ENCODE measurements around the gene RGL2. TPM values are rescaled to one million over a fixed set of nuclear protein-coding genes. Genes with fewer than 3 reads are reported as not detected.
A peak's percentile ranks its signal among the peaks of the same experiment; 100 is the strongest.

The RGL2 gene
- total and polyA plus RNA-seq, 2 of the 13 experiments (the other 11 are each of a cell fraction or from before 2014, with no cell fraction given): 22.9 to 47.4 TPM

DNA sequence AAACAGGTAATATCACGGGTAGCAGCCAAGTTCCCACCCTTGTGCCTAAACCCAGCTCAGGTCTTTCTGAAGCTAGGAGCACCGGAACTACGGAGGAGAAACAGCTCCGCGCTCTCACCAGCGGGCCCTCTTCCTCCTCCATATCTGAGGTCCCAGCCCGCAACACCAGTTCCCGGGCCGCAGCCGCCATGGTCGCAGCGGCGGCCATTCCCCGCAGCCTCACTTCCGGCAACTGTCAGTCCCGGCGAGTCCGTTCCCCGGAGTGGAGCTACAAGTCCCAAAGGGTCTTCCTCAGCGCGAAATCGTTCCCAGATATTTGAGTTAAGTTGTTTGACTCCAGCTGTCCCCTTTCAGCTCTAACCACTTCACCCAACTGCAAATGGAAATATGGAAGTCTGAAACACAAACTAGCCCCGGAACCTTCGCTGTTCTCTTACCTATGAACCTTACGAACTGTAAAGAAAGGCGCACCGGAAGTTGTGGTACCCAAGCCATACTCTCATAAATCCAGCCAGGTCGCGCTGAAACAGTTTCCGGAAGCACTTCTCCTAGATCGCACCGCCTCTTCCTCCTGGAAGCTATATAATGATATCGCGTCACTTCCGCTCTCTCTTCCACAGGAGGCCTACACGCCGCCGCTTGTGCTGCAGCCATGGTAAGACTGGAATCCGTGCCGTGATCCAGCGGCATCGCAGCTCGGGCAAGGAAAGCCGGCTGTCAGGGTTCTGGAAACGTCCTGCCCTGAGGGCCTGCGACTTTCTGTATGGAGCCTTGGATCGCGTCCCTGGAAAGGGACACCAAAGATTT, 27.1 kb downstream of the RGL2 start, which contains the start of the genes RPS18 and VPS52:
TSS of gene RPS18 (plus strand) at position 608 of the 807 bp plus-strand sequence. CDS start at position 653, 45 bp downstream.
TSS of gene VPS52 (minus strand) at position 409 of the 807 bp plus-strand sequence. CDS start at position 208, 201 bp downstream.
- in situ Hi-C loops (cut with HindIII; ENCODE audit: extremely low pct_ligation_motif_present, low pct_unique_long_range_greater_than_20kb): no loop called here
- POLR2A ChIA-PET: interaction anchor here (0.7 to 3.9 kb wide), 32 partner anchors 9 to 1094 kb away, joined by 3 to 94 read pairs (median 7); partner anchors contain the start of genes CUTA, HSD17B8, PFDN6 and PHF1
- TF ChIP-seq, protein P1, sequence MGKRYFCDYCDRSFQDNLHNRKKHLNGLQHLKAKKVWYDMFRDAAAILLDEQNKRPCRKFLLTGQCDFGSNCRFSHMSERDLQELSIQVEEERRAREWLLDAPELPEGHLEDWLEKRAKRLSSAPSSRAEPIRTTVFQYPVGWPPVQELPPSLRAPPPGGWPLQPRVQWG (CRISPR knock-in tag; IDR thresholded peaks at IDR 0.05; ENCODE audit: borderline replicate concordance, low read depth): no peak
- TF ChIP-seq TRIM24 (CRISPR knock-in tag; IDR thresholded peaks at IDR 0.05) (no peak), MXD4 (CRISPR knock-in tag; IDR thresholded peaks at IDR 0.05) (peak; percentile 97), SALL2 (CRISPR knock-in tag; IDR thresholded peaks at IDR 0.05) (peak; percentile 88; the same call in 1 of the 2 replicates), CREB1 (IDR thresholded peaks at IDR 0.05) (peak; percentile 93), CREB1 (CRISPR knock-in tag; IDR thresholded peaks at IDR 0.05) (peak; percentile 98)
- TF ChIP-seq, protein P2, sequence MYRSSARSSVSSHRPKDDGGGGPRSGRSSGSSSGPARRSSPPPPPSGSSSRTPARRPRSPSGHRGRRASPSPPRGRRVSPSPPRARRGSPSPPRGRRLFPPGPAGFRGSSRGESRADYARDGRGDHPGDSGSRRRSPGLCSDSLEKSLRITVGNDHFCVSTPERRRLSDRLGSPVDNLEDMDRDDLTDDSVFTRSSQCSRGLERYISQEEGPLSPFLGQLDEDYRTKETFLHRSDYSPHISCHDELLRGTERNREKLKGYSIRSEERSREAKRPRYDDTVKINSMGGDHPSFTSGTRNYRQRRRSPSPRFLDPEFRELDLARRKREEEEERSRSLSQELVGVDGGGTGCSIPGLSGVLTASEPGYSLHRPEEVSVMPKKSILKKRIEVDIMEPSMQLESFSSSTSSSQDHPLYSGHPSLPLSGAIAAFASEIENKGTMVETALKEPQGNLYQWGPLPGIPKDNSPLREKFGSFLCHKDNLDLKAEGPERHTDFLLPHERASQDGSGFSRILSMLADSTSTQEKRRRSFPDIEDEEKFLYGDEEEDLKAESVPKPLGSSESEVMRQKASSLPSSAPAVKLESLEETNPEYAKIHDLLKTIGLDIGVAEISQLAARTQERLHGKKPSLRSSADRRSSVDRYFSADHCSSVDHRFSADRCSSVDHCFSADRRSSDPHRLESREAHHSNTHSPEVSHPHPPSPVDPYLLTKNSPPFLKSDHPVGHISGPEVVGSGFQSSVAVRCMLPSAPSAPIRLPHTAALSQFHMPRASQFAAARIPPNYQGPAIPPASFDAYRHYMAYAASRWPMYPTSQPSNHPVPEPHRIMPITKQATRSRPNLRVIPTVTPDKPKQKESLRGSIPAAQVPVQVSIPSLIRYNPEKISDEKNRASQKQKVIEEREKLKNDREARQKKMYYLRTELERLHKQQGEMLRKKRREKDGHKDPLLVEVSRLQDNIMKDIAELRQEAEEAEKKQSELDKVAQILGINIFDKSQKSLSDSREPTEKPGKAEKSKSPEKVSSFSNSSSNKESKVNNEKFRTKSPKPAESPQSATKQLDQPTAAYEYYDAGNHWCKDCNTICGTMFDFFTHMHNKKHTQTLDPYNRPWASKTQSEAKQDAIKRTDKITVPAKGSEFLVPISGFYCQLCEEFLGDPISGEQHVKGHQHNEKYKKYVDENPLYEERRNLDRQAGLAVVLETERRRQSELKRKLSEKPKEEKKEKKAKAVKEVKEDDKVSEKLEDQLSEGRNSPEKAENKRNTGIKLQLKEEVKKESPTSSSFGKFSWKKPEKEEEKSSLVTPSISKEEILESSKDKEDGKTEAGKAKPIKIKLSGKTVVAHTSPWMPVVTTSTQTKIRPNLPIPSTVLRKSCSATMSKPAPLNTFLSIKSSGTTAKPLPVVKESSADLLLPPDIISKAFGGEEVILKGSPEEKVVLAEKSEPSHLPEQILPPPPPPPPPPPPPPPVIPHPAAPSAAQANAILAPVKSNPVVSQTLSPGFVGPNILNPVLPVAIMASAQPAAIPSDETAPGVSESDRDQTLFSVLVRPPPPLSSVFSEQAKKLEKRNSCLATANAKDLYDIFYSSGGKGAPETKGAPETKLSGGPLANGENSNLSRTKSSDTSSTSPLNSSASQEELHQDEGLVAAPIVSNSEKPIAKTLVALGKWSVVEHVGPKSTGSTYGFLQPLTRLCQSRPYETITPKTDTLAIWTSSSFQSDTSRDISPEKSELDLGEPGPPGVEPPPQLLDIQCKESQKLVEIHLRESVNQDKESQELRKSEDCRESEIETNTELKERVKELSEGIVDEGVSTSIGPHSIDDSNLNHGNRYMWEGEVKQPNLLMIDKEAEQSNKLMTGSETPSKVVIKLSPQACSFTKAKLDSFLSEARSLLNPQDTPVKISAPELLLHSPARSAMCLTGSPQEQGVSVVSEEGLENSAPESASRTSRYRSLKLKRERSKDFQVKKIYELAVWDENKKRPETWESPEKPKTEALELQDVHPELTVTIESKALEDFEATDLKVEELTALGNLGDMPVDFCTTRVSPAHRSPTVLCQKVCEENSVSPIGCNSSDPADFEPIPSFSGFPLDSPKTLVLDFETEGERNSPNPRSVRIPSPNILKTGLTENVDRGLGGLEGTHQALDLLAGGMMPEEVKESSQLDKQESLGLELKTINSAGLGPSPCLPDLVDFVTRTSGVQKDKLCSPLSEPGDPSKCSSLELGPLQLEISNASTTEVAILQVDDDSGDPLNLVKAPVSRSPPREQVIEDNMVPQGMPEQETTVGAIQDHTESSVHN (CRISPR knock-in tag; IDR thresholded peaks at IDR 0.05): 0 out of 2 replicates have a peak, but pooled peaks have one; percentile 21
- TF ChIP-seq, protein P3, sequence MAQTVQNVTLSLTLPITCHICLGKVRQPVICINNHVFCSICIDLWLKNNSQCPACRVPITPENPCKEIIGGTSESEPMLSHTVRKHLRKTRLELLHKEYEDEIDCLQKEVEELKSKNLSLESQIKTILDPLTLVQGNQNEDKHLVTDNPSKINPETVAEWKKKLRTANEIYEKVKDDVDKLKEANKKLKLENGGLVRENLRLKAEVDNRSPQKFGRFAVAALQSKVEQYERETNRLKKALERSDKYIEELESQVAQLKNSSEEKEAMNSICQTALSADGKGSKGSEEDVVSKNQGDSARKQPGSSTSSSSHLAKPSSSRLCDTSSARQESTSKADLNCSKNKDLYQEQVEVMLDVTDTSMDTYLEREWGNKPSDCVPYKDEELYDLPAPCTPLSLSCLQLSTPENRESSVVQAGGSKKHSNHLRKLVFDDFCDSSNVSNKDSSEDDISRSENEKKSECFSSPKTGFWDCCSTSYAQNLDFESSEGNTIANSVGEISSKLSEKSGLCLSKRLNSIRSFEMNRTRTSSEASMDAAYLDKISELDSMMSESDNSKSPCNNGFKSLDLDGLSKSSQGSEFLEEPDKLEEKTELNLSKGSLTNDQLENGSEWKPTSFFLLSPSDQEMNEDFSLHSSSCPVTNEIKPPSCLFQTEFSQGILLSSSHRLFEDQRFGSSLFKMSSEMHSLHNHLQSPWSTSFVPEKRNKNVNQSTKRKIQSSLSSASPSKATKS (CRISPR knock-in tag; IDR thresholded peaks at IDR 0.05): no peak
- TF ChIP-seq, protein P4, sequence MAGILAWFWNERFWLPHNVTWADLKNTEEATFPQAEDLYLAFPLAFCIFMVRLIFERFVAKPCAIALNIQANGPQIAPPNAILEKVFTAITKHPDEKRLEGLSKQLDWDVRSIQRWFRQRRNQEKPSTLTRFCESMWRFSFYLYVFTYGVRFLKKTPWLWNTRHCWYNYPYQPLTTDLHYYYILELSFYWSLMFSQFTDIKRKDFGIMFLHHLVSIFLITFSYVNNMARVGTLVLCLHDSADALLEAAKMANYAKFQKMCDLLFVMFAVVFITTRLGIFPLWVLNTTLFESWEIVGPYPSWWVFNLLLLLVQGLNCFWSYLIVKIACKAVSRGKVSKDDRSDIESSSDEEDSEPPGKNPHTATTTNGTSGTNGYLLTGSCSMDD (CRISPR knock-in tag; IDR thresholded peaks at IDR 0.05): no peak

More for the DNA sequence above, 27.1 kb downstream of the RGL2 start, which contains the start of the genes RPS18 and VPS52:
- H4K20me1 ChIP-seq (ENCODE audit: insufficient read depth, low read length): peaks cover 33% of the 10 kb centered on the region
- ATAC-seq (peak; percentile 92), FAIRE-seq (peak; percentile 97), DNase-seq (ENCODE audit: low spot score) (peak; percentile 100)
- peaks cover 48% of the 10 kb centered on the region for H3K4me1 ChIP-seq (ENCODE audit: insufficient read depth, low read length)
- H3K79me2 ChIP-seq (ENCODE audit: insufficient read depth, low read length): peaks cover 46% of the 10 kb centered on the region
- 2% methylated on average over 36 of the region's 48 CpGs for WGBS (ENCODE audit: low lambda C conversion rate)
- no peaks in the 10 kb centered on the region for H3K9me3 ChIP-seq (ENCODE audit: low read length)
- peak within 1 kb of the TSS; percentile 75 to 89 (median 82) for H3K4me3 ChIP-seq (replicated peaks in 1 of 3; ENCODE audit: insufficient read depth in 1 of 3, low read depth in 2 of 3, low read length in 3 of 3)
- no TSS peak for BruUV-seq (replicated peaks)
- H3K27me3 ChIP-seq (ENCODE audit: control insufficient read depth in 1 of 2, insufficient read depth in 2 of 2, low read length in 2 of 2): no peaks in the 10 kb centered on the region; a peak in 1 of 5 replicates
- H2AFZ ChIP-seq (ENCODE audit: low read length): peak within 1 kb of the TSS; percentile 99
- H3K4me2 ChIP-seq (ENCODE audit: low read depth, low read length): peak within 1 kb of the TSS; percentile 89
- H3K27ac ChIP-seq (ENCODE audit: extremely low read length, insufficient read depth, low read length): peak within 1 kb of the TSS; percentile 95
- intact Hi-C loops (cut with micrococcal nuclease; ENCODE audit: unreplicated experiment): loop anchor here (1.0 to 5.0 kb wide), 2 partner anchors 41 to 70 kb away; partner anchors contain the start of gene TAPBP
- H3K36me3 ChIP-seq (replicated peaks in 1 of 2; ENCODE audit: control insufficient read depth in 1 of 2, insufficient read depth in 2 of 2, low read length in 2 of 2): peaks cover 30 to 61% of the 10 kb centered on the region in 2 experiments
- peak within 1 kb of the TSS; percentile 95 for H3K9ac ChIP-seq (ENCODE audit: insufficient read depth, low read depth, low read length)
- CTCF ChIA-PET (ENCODE audit: low intra/inter-chr PET ratio, low total read pairs): interaction anchor here (0.8 kb wide), 1 partner anchor 8 kb away, joined by 3 read pairs; no protein-coding TSS in a partner anchor

Measured in HepG2 (cell line).